Measurements from ENCODE around the gene CRABP2. TPM values are rescaled to one million over a fixed set of nuclear protein-coding genes. Genes with fewer than 3 reads are reported as not detected.

The CRABP2 gene
- total and polyA plus RNA-seq, 2 of the 13 experiments (the other 11 are each of a cell fraction or from before 2014, with no cell fraction given): 0.40 to 0.60 TPM

GRCh38 chr1:156740741-156741480 is 35.5 kb upstream of the CRABP2 start, which contains the start of gene MRPL24 (continued):
- no peak for TF ChIP-seq MLXIP (CRISPR knock-in tag; IDR thresholded peaks at IDR 0.05; ENCODE audit: borderline replicate concordance)
- no peak; the same call in 1 of the 2 replicates for TF ChIP-seq ZNF292 (CRISPR knock-in tag; IDR thresholded peaks at IDR 0.05; ENCODE audit: borderline replicate concordance, low read depth)
- TF ChIP-seq HDAC6 (IDR thresholded peaks at IDR 0.05; ENCODE audit: low read depth, low read length): no peak
- TF ChIP-seq ZBTB40 (IDR thresholded peaks at IDR 0.05): peak; percentile 93
- TF ChIP-seq ZBTB40 (CRISPR knock-in tag; IDR thresholded peaks at IDR 0.05): peak; percentile 78
- peak; percentile 91 for TF ChIP-seq ZNF543 (CRISPR knock-in tag; IDR thresholded peaks at IDR 0.05)
- TF ChIP-seq NKX3-1 (CRISPR knock-in tag; IDR thresholded peaks at IDR 0.05): no peak
- no peak for TF ChIP-seq JUNB (CRISPR knock-in tag; IDR thresholded peaks at IDR 0.05; ENCODE audit: borderline replicate concordance)
- TF ChIP-seq HNF4A (CRISPR knock-in tag; IDR thresholded peaks at IDR 0.05): peak; percentile 9; the same call in 1 of the 2 replicates
- TF ChIP-seq ZSCAN9 (CRISPR knock-in tag; IDR thresholded peaks at IDR 0.05; ENCODE audit: borderline replicate concordance): no peak
- no peak; the same call in 1 of the 2 replicates for TF ChIP-seq ZFP41 (CRISPR knock-in tag; IDR thresholded peaks at IDR 0.05; ENCODE audit: borderline replicate concordance)
- no peak for TF ChIP-seq ISL2 (CRISPR knock-in tag; IDR thresholded peaks at IDR 0.05)
- peak; percentile 69 for TF ChIP-seq TEAD3 (CRISPR knock-in tag; optimal IDR thresholded peaks at IDR 0.05; ENCODE audit: borderline replicate concordance)
- TF ChIP-seq ZFP62 (CRISPR knock-in tag; IDR thresholded peaks at IDR 0.05): peak; percentile 78; the same call in 1 of the 2 replicates
- 0 out of 2 replicates have a peak, but pooled peaks have one; percentile 65 for TF ChIP-seq ZNF616 (CRISPR knock-in tag; IDR thresholded peaks at IDR 0.05; ENCODE audit: low read depth)
- no peak; the same call in 1 of the 2 replicates for TF ChIP-seq ZNF253 (CRISPR knock-in tag; IDR thresholded peaks at IDR 0.05; ENCODE audit: borderline replicate concordance)
- no peak for TF ChIP-seq TAF15 (IDR thresholded peaks at IDR 0.05; ENCODE audit: low read depth, low read length, poor library complexity, severe bottlenecking)
- TF ChIP-seq ZKSCAN5 (CRISPR knock-in tag; IDR thresholded peaks at IDR 0.05): peak; percentile 89
